Effector memory CD4-positive, alpha-beta T cell (primary cell): ENCODE results near the gene FAM107B.
"Not testable (repeated sequence)": the region's sequence is repeated elsewhere in the genome, so short reads cannot be mapped to it uniquely, and the experiment has no call there.

Experiments
- DNase-seq, 3 donors: peaks; one replicate each; pipeline ENCODE4 v3.0.0-alpha.2; 2020
- H3K27ac ChIP-seq: 2 replicates; pipeline ENCODE4 v1.7.0; 2013; ENCODE audit warnings: mild to moderate bottlenecking, low read length, moderate library complexity; ENCODE audit not compliant: insufficient read depth, poor library complexity, severe bottlenecking
- H3K27me3 ChIP-seq: replicated peaks from 2 replicates; pipeline ENCODE4 v1.7.0; 2013; ENCODE audit warnings: mild to moderate bottlenecking, low read length; ENCODE audit not compliant: insufficient read depth, control insufficient read depth, poor library complexity, severe bottlenecking
- H3K36me3 ChIP-seq: 2 replicates; pipeline ENCODE4 v1.7.0; 2013; ENCODE audit warnings: mild to moderate bottlenecking, low read length, moderate library complexity; ENCODE audit not compliant: control insufficient read depth, insufficient read depth
- H3K4me1 ChIP-seq: 2 replicates; pipeline ENCODE4 v1.7.0; 2013; ENCODE audit warnings: low read length, mild to moderate bottlenecking; ENCODE audit not compliant: control insufficient read depth, insufficient read depth, poor library complexity, severe bottlenecking
- H3K4me3 ChIP-seq: 2 replicates; pipeline ENCODE4 v1.7.0; 2013; ENCODE audit warnings: low read length, low read depth, mild to moderate bottlenecking; ENCODE audit not compliant: insufficient read depth, poor library complexity, severe bottlenecking
- H3K9me3 ChIP-seq: 2 replicates; pipeline ENCODE4 v1.7.0; 2013; ENCODE audit warnings: mild to moderate bottlenecking, low read length, moderate library complexity; ENCODE audit not compliant: control insufficient read depth
- total RNA-seq, 3 donors: gene quantifications; one replicate each; lab custom pipeline; 2026; lab: John Stamatoyannopoulos, UW

Gene FAM107B
- total RNA-seq = 282 to 408 (median 391) reads per million in 3 donors

GRCh38 chr10:14774797-14775196 lies at the start of gene FAM107B:
Gene FAM107B (minus strand): TSS chr10:14774897. CDS start chr10:14774663, 234 bp downstream.
- no peaks in the 10 kb centered on the region for H3K27me3 ChIP-seq

GRCh38 chr10:14823966-14824365 lies 49.3 kb upstream of the FAM107B start:
- H3K4me3 ChIP-seq = no peak overlapping the region
- no peaks in the 10 kb centered on the region for H3K27me3 ChIP-seq
- no peaks in the 10 kb centered on the region for H3K4me1 ChIP-seq
- H3K9me3 ChIP-seq = no peaks in the 10 kb centered on the region
- DNase-seq = no peak
- no peaks in the 10 kb centered on the region for H3K36me3 ChIP-seq
- no peak overlapping the region for H3K27ac ChIP-seq

More at GRCh38 chr10:14774797-14775196, at the start of gene FAM107B:
- no peaks in the 10 kb centered on the region for H3K9me3 ChIP-seq
- H3K36me3 ChIP-seq = no peaks in the 10 kb centered on the region
- no peak for DNase-seq
- no peak within 1 kb of the TSS for H3K4me3 ChIP-seq
- no peaks in the 10 kb centered on the region for H3K4me1 ChIP-seq
- no peak within 1 kb of the TSS for H3K27ac ChIP-seq

DNA sequence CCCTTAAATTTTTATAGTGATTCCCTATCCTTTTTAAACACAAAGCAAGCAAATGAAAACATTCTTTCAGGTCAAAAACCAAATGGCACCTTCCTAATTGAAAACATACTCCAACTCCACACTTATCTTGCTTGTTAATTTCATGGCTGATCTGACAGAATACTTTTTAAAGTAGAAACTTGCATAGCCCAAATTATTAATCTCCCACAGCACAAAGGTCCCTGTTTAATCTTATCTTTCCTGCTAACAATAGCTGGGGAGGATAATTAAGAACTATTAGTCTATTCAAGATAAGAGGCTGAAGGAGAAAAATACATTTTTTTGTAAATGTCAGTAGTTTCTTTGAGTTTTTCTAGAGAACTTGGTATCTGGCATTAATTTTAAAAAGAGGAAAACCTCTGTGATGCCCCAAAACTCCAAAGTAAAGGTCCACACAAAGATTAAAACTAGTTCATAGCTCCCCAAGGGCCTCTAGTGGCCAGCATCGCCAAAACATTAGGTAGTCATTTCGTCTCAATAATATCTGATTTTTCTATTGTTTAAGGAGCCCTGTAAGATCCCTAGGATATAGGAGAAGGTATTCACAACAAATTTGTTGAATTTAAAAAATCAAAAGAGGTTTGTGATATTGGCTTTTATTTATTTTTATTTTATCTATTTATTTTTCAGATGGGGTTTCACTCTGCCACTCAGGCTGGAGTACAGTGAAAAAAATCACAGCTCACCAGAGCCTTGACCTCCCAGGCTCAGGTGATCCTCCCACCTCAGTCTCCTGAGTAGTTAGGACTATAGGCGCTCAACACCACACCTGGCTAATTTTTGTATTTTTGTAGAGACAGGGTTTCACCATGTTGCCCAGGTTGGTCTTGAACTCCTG lies 48.4 kb upstream of the FAM107B start:
- Histone ChIP-seq H3K4me3 (no peak overlapping the region), H3K36me3 (no peaks in the 10 kb centered on the region), H3K9me3 (no peaks in the 10 kb centered on the region), H3K4me1 (no peaks in the 10 kb centered on the region), H3K27ac (no peak overlapping the region), H3K27me3 (no peaks in the 10 kb centered on the region)
- peak in 1 of 3 donors; percentile 12 for DNase-seq

DNA sequence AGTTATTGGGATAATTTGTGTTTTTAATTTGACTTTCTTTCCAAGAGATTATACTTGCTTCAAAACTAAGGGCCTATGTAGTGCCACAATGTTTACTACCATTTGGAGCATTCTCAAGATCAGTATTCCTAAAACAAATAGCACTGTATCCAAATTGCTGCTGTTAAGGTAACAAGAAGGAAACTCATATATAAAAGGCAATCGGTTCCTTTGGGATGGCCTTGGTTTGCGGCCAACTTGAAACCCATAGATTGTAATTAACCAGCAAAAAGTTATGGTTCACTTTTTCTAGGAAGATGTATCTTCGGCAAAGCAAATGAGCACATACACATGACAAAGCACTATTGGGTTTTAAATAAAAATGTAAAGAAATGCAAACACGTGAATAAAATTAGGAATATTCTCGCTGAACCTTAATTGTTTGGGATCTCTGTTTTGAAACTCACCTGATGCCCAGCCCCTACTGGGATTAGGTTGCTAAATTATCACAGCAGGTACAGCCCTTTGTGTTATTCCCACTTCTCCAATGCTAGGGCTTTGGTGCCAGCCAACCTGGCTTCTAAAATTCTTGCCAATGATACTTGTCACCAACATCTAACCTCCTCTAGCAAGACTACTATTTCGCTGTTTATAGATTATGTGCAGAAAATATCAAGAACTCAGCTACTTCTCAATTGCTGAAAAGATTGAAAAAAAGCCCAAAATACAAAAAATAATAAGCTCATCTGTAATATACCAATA lies 47.1 kb upstream of the FAM107B start:
- no peaks in the 10 kb centered on the region for H3K36me3 ChIP-seq
- no peaks in the 10 kb centered on the region for H3K9me3 ChIP-seq
- no peak overlapping the region for H3K27ac ChIP-seq
- DNase-seq = no peak
- H3K4me3 ChIP-seq = no peak overlapping the region
- H3K27me3 ChIP-seq = no peaks in the 10 kb centered on the region
- no peaks in the 10 kb centered on the region for H3K4me1 ChIP-seq

DNA sequence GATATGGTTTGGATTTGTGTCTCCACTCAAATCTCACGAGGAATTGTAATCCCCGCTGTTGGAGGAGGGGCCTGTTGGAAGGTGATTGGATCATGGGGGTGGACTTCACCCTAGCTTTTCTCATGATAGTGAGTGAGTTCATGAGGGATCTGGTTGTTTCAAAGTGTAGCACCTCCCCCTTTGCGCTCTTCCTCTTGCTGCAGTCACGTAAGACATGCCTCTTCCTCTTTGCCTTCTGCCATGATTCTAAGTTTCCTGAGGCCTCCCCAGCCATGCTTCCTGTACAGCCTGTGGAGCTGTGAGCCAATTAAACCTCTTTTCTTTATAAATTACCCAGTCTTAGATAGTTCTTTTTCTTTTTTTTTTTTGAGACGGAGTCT lies 46.1 kb upstream of the FAM107B start:
- Histone ChIP-seq H3K4me3 (no peak overlapping the region), H3K36me3 (no peaks in the 10 kb centered on the region), H3K4me1 (no peaks in the 10 kb centered on the region), H3K27ac (no peak overlapping the region), H3K9me3 (no peaks in the 10 kb centered on the region), H3K27me3 (no peaks in the 10 kb centered on the region)
- no peak for DNase-seq

DNA sequence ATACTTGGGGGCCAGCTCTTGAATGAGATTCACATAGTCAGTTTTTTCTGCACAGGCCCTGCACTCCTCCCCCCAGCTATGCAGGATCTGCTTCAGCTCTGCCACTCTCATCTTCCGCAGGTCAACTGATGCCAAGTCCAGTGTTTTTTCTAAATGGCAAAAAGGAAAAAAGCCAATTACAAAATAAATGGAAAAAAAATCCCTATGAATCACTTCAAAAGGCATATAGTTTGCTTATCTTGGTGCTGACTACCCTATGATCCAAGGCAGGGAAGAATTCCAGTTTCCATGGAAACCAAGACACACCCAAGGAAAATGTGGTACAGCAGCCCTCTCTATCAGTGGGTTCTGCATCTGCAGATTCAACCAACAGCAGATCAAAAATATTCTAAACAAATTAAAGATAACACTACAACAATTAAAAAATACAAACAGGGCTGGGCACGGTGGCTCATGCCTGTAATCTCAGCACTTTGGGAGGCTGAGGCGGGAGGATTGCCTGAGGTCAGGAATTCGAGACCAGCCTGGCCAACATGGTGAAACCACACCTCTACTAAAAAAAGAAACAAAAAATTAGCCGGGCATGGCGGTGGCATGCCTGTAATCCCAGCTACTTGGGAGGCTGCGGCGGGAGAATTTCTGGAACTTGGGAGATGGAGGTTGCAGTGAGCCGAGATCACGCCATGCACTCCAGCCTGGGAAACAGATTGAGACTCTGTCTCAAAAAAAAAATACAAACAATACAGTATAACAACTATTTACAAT lies 45.5 kb upstream of the FAM107B start:
- Histone ChIP-seq H3K36me3 (no peaks in the 10 kb centered on the region), H3K4me3 (no peak overlapping the region), H3K4me1 (no peaks in the 10 kb centered on the region), H3K27me3 (no peaks in the 10 kb centered on the region), H3K27ac (no peak overlapping the region), H3K9me3 (no peaks in the 10 kb centered on the region)
- no peak for DNase-seq

DNA sequence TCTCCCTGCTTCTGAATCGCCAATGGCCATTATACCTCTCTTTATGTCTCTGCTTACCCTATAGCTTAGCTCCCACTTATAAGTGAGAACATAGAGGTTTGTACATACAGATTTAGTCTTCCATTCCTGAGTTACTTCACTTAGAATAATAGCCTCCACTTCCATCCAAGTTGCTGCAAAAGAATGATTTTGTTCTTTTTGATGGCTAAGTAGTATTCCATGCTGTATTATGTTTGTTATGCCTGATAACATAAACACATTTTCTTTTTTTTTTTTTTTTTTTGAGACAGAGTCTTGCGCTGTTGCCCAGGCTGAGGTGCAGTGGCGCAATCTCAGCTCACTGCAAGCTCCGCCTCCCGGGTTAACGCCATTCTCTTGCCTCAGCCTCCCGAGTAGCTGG lies 42.0 kb upstream of the FAM107B start:
- H3K27ac ChIP-seq, H3K27me3 ChIP-seq, H3K36me3 ChIP-seq, H3K4me1 ChIP-seq, H3K9me3 ChIP-seq, DNase-seq, H3K4me3 ChIP-seq: not testable (repeated sequence)

DNA sequence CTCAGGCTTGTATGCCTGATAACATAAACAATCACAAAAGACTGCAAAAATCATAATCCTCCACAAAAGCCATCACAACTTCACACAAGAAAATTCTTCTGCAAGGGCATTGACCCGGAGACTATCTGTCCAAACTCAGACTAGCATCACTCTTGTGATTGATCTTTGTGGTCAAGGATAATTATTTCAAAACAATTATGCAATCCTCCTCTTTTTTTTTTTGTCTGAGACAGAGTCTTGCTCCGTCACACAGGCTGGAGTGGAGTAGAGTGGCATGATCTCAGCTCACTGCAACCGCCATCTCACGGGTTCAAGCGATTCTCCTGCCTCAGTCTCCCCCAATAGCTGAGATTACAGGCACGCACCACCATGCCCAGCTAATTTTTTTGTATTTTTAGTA lies 41.0 kb upstream of the FAM107B start:
- no peaks in the 10 kb centered on the region for H3K9me3 ChIP-seq
- no peak for DNase-seq
- H3K4me3 ChIP-seq = no peak overlapping the region
- peaks cover 5% of the 10 kb centered on the region for H3K4me1 ChIP-seq
- H3K27me3 ChIP-seq = no peaks in the 10 kb centered on the region
- no peaks in the 10 kb centered on the region for H3K36me3 ChIP-seq
- H3K27ac ChIP-seq = no peak overlapping the region

GRCh38 chr10:14812271-14812670 lies 37.6 kb upstream of the FAM107B start:
- DNase-seq = peak in 1 of 3 donors; percentile 16
- no peaks in the 10 kb centered on the region for H3K27me3 ChIP-seq
- peaks cover 5% of the 10 kb centered on the region for H3K4me1 ChIP-seq
- H3K4me3 ChIP-seq = no peak overlapping the region
- H3K36me3 ChIP-seq = no peaks in the 10 kb centered on the region
- no peaks in the 10 kb centered on the region for H3K9me3 ChIP-seq
- H3K27ac ChIP-seq = no peak overlapping the region
